HTR-8/SVneo (cell line): ENCODE measurements around the gene RIN2.
"Not testable (repeated sequence)": the region's sequence is repeated elsewhere in the genome, so short reads cannot be mapped to it uniquely, and the experiment has no call there.

Experiments
- DNase-seq: peaks from one replicate; pipeline ENCODE4 v3.0.0; 2011; ENCODE audit warnings: low spot score, mixed read lengths; ENCODE audit not compliant: insufficient read length
- FAIRE-seq: peaks from 2 replicates; lab custom pipeline; 2011; peaks lifted over from hg19 to GRCh38; lab: Jason Lieb, UNC

The RIN2 gene

GRCh38 chr20:19784511-19785172 is 26.6 kb downstream of the RIN2 start:
- DNase-seq, result peak; percentile 69
- FAIRE-seq, result no peak

- no peak for FAIRE-seq
Observed at GRCh38 chr20:19785173-19785982, 27.3 kb downstream of the RIN2 start.

GRCh38 chr20:19785983-19786285 is 27.9 kb downstream of the RIN2 start:
- FAIRE-seq, result no peak
- no peak for DNase-seq

More at GRCh38 chr20:19785173-19785982, 27.3 kb downstream of the RIN2 start:
- no peak for DNase-seq

GRCh38 chr20:19786311-19786710 is 28.3 kb downstream of the RIN2 start:
- DNase-seq (no peak), FAIRE-seq (no peak)

GRCh38 chr20:19787366-19787765 is 29.3 kb downstream of the RIN2 start:
- FAIRE-seq, result no peak
- DNase-seq, result no peak

GRCh38 chr20:19789009-19789408 is 31.0 kb downstream of the RIN2 start:
- FAIRE-seq (no peak), DNase-seq (no peak)

- DNase-seq, result no peak
- FAIRE-seq, result no peak
Observed at GRCh38 chr20:19789446-19789845, 31.4 kb downstream of the RIN2 start.

GRCh38 chr20:19791887-19792286 is 33.8 kb downstream of the RIN2 start:
- FAIRE-seq, result no peak
- no peak for DNase-seq

GRCh38 chr20:19793716-19794115 is 35.7 kb downstream of the RIN2 start:
- FAIRE-seq (no peak), DNase-seq (no peak)

- FAIRE-seq (no peak), DNase-seq (no peak)
Observed at GRCh38 chr20:19794941-19795340, 36.9 kb downstream of the RIN2 start.

- no peak for FAIRE-seq
Observed at GRCh38 chr20:19799325-19799724, 41.3 kb downstream of the RIN2 start.

GRCh38 chr20:19802099-19802491 is 44.0 kb downstream of the RIN2 start:
- FAIRE-seq (no peak), DNase-seq (no peak)

More at GRCh38 chr20:19799325-19799724, 41.3 kb downstream of the RIN2 start:
- DNase-seq, result no peak

GRCh38 chr20:19802492-19803158 is 44.6 kb downstream of the RIN2 start:
- no peak for FAIRE-seq
- peak; percentile 18 for DNase-seq

- not testable (repeated sequence) for FAIRE-seq, DNase-seq
Observed at GRCh38 chr20:19806276-19806675, 48.2 kb downstream of the RIN2 start.

- DNase-seq (no peak), FAIRE-seq (no peak)
Observed at GRCh38 chr20:19806806-19807190, 48.7 kb downstream of the RIN2 start.

- DNase-seq (no peak), FAIRE-seq (no peak)
Observed at GRCh38 chr20:19807191-19807945, 49.3 kb downstream of the RIN2 start.
